ENCODE measurements around the gene HAUS6. TPM values are rescaled to one million over a fixed set of nuclear protein-coding genes. Genes with fewer than 3 reads are reported as not detected.

The HAUS6 gene
- 5.7 and 7.7 TPM in 2 replicates for total RNA-seq

GRCh38 chr9:19102631-19103345, at the start of gene HAUS6:
Gene HAUS6, minus strand, starts transcription at chr9:19102904. Its CDS starts 253 bp downstream, at chr9:19102651.

GRCh38 chr9:19048966-19049916, 53.5 kb downstream of the HAUS6 start, which contains the start of gene RRAGA:
Gene RRAGA, plus strand, starts transcription at chr9:19049427. Its CDS starts 233 bp downstream, at chr9:19049660.

GRCh38 chr9:19033015-19033414, 69.7 kb downstream of the HAUS6 start, which contains the start of gene SAXO1:
Gene SAXO1, minus strand, starts transcription at chr9:19033209. Its CDS starts 301 bp downstream, at chr9:19032908.

Other genes with a start within 250 kb of the HAUS6 start
- gene SAXO1, start 69.7 kb downstream of the HAUS6 start, total RNA-seq, result not detected in 2 replicates
- gene RRAGA, start 53.5 kb downstream of the HAUS6 start, total RNA-seq, result 61.8 and 64.9 TPM in 2 replicates
- 267 and 292 TPM in 2 replicates for gene PLIN2, start 24.6 kb upstream of the HAUS6 start, total RNA-seq
- gene DENND4C, start 127.8 kb upstream of the HAUS6 start, total RNA-seq, result 23.7 and 24.0 TPM in 2 replicates